Mesenchymal stem cell (in vitro differentiated cells and primary cell): ENCODE data around the gene RPP14.

Experiments used
- DNase-seq: peaks from one replicate; pipeline ENCODE4 v3.0.0-alpha.2; 2013
- H2AFZ ChIP-seq: one replicate; pipeline ENCODE4 v1.6.1; 2013; ENCODE audit warnings: low read depth, mild to moderate bottlenecking, control low read depth, inconsistent platforms, low read length, moderate library complexity
- H2AK5ac ChIP-seq: 2 replicates; pipeline ENCODE4 v1.6.1; 2013; ENCODE audit warnings: low read length, moderate library complexity, mild to moderate bottlenecking, inconsistent platforms; ENCODE audit not compliant: severe bottlenecking
- H2BK120ac ChIP-seq: one replicate; pipeline ENCODE4 v1.6.1; 2013; ENCODE audit warnings: low read depth, mild to moderate bottlenecking, inconsistent platforms, low read length, moderate library complexity
- H2BK12ac ChIP-seq, 2 experiments: one replicate each; pipeline ENCODE4 v1.6.1; 2013; ENCODE audit warnings: inconsistent platforms in 2 of 2, low read length in 2 of 2, mild to moderate bottlenecking in 2 of 2, moderate library complexity in 2 of 2, control low read depth in 1 of 2
- H2BK15ac ChIP-seq: one replicate; pipeline ENCODE4 v1.6.1; 2013; ENCODE audit warnings: mild to moderate bottlenecking, low read depth, inconsistent platforms; ENCODE audit not compliant: poor library complexity, severe bottlenecking
- H2BK5ac ChIP-seq: 2 replicates; pipeline ENCODE4 v1.6.1; 2013; ENCODE audit warnings: low read depth, mild to moderate bottlenecking, low read length, control low read depth, inconsistent platforms; ENCODE audit not compliant: poor library complexity, severe bottlenecking
- H3K14ac ChIP-seq, 2 experiments: one replicate each; pipeline ENCODE4 v1.6.1; 2013; ENCODE audit warnings: inconsistent platforms in 2 of 2, low read length in 2 of 2, control low read depth in 1 of 2, mild to moderate bottlenecking in 1 of 2, moderate library complexity in 1 of 2
- H3K18ac ChIP-seq, 2 experiments: one replicate each; pipeline ENCODE4 v1.6.1; 2013; ENCODE audit warnings: inconsistent platforms in 2 of 2, low read length in 2 of 2, control low read depth in 1 of 2, low read depth in 1 of 2, mild to moderate bottlenecking in 1 of 2
- H3K23ac ChIP-seq, 2 experiments: one replicate each; pipeline ENCODE4 v1.6.1; 2013; ENCODE audit warnings: inconsistent platforms in 2 of 2, low read length in 2 of 2, mild to moderate bottlenecking in 2 of 2, moderate library complexity in 2 of 2, control low read depth in 1 of 2
- H3K27ac ChIP-seq: 2 replicates; pipeline ENCODE4 v1.5.1; 2013; ENCODE audit warnings: mild to moderate bottlenecking, moderate library complexity, low read length, control low read depth, inconsistent platforms; ENCODE audit not compliant: poor library complexity, severe bottlenecking
- H3K27me3 ChIP-seq, 2 experiments: 2 replicates each; pipeline versions ENCODE4 v1.6.1 to v1.7.0; 2013; ENCODE audit warnings: low read length in 2 of 2, mild to moderate bottlenecking in 2 of 2, moderate library complexity in 2 of 2, control low read depth in 1 of 2, inconsistent platforms in 1 of 2; ENCODE audit not compliant: control insufficient read depth in 1 of 2, insufficient read depth in 1 of 2
- H3K36me3 ChIP-seq, 2 experiments: 2 replicates each; pipeline versions ENCODE4 v1.6.1 to v1.7.0; 2013; ENCODE audit warnings: low read length in 2 of 2, control low read depth in 1 of 2, inconsistent platforms in 1 of 2, low read depth in 1 of 2, mild to moderate bottlenecking in 1 of 2; ENCODE audit not compliant: insufficient read depth in 2 of 2, control insufficient read depth in 1 of 2
- H3K4ac ChIP-seq, 2 experiments: one replicate each; pipeline ENCODE4 v1.6.1; 2013; ENCODE audit warnings: inconsistent platforms in 2 of 2, low read length in 2 of 2, mild to moderate bottlenecking in 2 of 2, moderate library complexity in 2 of 2, control low read depth in 1 of 2, low read depth in 1 of 2
- H3K4me1 ChIP-seq: 2 replicates; pipeline ENCODE4 v1.6.1; 2013; ENCODE audit warnings: low read depth, low read length, control low read depth; ENCODE audit not compliant: control insufficient read depth, insufficient read depth
- H3K4me2 ChIP-seq: 2 replicates; pipeline ENCODE4 v1.6.1; 2013; ENCODE audit warnings: low read length, mild to moderate bottlenecking, inconsistent platforms; ENCODE audit not compliant: poor library complexity, severe bottlenecking
- H3K4me3 ChIP-seq, 2 experiments: 2 replicates each; pipeline versions ENCODE4 v1.5.1 to v1.7.0; 2013; ENCODE audit warnings: low read length in 2 of 2, mild to moderate bottlenecking in 2 of 2, control low read depth in 1 of 2, low read depth in 1 of 2; ENCODE audit not compliant: insufficient read depth in 1 of 2
- H3K79me1 ChIP-seq: replicated peaks from 2 replicates; pipeline ENCODE4 v1.6.1; 2013; ENCODE audit warnings: mild to moderate bottlenecking, control low read depth, low read length, inconsistent platforms; ENCODE audit not compliant: poor library complexity, severe bottlenecking
- H3K9ac ChIP-seq: 2 replicates; pipeline ENCODE4 v1.7.0; 2013; ENCODE audit warnings: mild to moderate bottlenecking, low read length, moderate library complexity
- H3K9me3 ChIP-seq: 2 replicates; pipeline ENCODE4 v1.7.0; 2013; ENCODE audit warnings: mild to moderate bottlenecking, low read length; ENCODE audit not compliant: control insufficient read depth
- H4K8ac ChIP-seq: one replicate; pipeline ENCODE4 v1.6.1; 2013; ENCODE audit warnings: inconsistent platforms, mild to moderate bottlenecking, low read length, moderate library complexity
- H4K91ac ChIP-seq: one replicate; pipeline ENCODE4 v1.6.1; 2013; ENCODE audit warnings: mild to moderate bottlenecking, low read length, inconsistent platforms
- WGBS: methylation state at CpG from one replicate; pipeline ENCODE4 v1.1.7; 2013; ENCODE audit warnings: mixed read lengths; 5-methylcytosine and 5-hydroxymethylcytosine counted together

Gene RPP14

GRCh38 chr3:58307639-58308215 is 1.7 kb downstream of the RPP14 start:
- Histone ChIP-seq H3K4me1 (peaks cover 7% of the 10 kb centered on the region), H2BK120ac (no peak overlapping the region), H3K9ac (peak overlapping the region; percentile 99), H4K8ac (no peak overlapping the region), H3K14ac (no peak overlapping the region), H3K23ac (no peak overlapping the region), H2AK5ac (no peak overlapping the region), H3K4me2 (peak overlapping the region; percentile 79), H3K36me3 (peaks cover 22 to 37% of the 10 kb centered on the region in 2 experiments), H3K9me3 (no peaks in the 10 kb centered on the region), H3K4me3 (peak overlapping the region in 1 of 2 experiments; percentile 85), H3K18ac (no peak overlapping the region), H2BK12ac (no peak overlapping the region), H3K27ac (no peak overlapping the region), H4K91ac (no peak overlapping the region), H2AFZ (no peak overlapping the region), H3K27me3 (peaks cover 0 to 3% of the 10 kb centered on the region in 2 experiments), H3K4ac (no peak overlapping the region), H2BK15ac (no peak overlapping the region), H2BK5ac (no peak overlapping the region), H3K79me1 (peaks cover 15% of the 10 kb centered on the region)
- 84% methylated on average over 9 of the region's 10 CpGs for WGBS
- DNase-seq: peak; percentile 75

GRCh38 chr3:58308728-58309127 is 2.7 kb downstream of the RPP14 start:
- no peak overlapping the region for H2BK12ac ChIP-seq
- no peak overlapping the region for H3K23ac ChIP-seq
- H4K8ac ChIP-seq: no peak overlapping the region
- H3K4me1 ChIP-seq: peaks cover 7% of the 10 kb centered on the region
- no peak overlapping the region for H2BK15ac ChIP-seq
- H3K4ac ChIP-seq: no peak overlapping the region
- H2AFZ ChIP-seq: no peak overlapping the region
- H3K36me3 ChIP-seq: peaks cover 30 to 47% of the 10 kb centered on the region in 2 experiments
- H3K4me2 ChIP-seq: no peak overlapping the region
- H3K9me3 ChIP-seq: no peaks in the 10 kb centered on the region
- H3K14ac ChIP-seq: no peak overlapping the region
- H3K27me3 ChIP-seq: no peaks in the 10 kb centered on the region
- H3K4me3 ChIP-seq: peak overlapping the region in 1 of 2 experiments; percentile 85
- no peak overlapping the region for H3K27ac ChIP-seq
- H3K79me1 ChIP-seq: peaks cover 19% of the 10 kb centered on the region
- H4K91ac ChIP-seq: no peak overlapping the region
- no peak overlapping the region for H3K18ac ChIP-seq
- H3K9ac ChIP-seq: peak overlapping the region; percentile 99
- 93% methylated on average over 1 of the region's 1 CpG for WGBS
- no peak overlapping the region for H2AK5ac ChIP-seq
- no peak overlapping the region for H2BK120ac ChIP-seq
- no peak overlapping the region for H2BK5ac ChIP-seq
- DNase-seq: peak; percentile 24

- Histone ChIP-seq H3K4me3 (no peak overlapping the region), H3K9me3 (peaks cover 5% of the 10 kb centered on the region), H4K91ac (no peak overlapping the region), H3K27ac (no peak overlapping the region), H3K36me3 (peaks cover 31 to 68% of the 10 kb centered on the region in 2 experiments), H2BK120ac (no peak overlapping the region), H3K4me1 (no peaks in the 10 kb centered on the region), H3K23ac (no peak overlapping the region), H2AK5ac (no peak overlapping the region), H3K18ac (no peak overlapping the region), H4K8ac (no peak overlapping the region), H2AFZ (no peak overlapping the region), H3K4ac (no peak overlapping the region), H3K14ac (no peak overlapping the region), H2BK5ac (no peak overlapping the region), H2BK15ac (no peak overlapping the region), H3K4me2 (no peak overlapping the region), H2BK12ac (no peak overlapping the region), H3K79me1 (peaks cover 23% of the 10 kb centered on the region), H3K9ac (no peak overlapping the region), H3K27me3 (no peaks in the 10 kb centered on the region)
- DNase-seq: no peak
- 100% methylated on average over 2 of the region's 2 CpGs for WGBS
Measured at GRCh38 chr3:58317811-58318210, 11.8 kb downstream of the RPP14 start.

- no peak overlapping the region for H2BK120ac ChIP-seq
- no peak overlapping the region for H2AFZ ChIP-seq
- no peak overlapping the region for H3K9ac ChIP-seq
- no peak overlapping the region for H3K14ac ChIP-seq
- no peak overlapping the region for H2BK15ac ChIP-seq
- peaks cover 14 to 32% of the 10 kb centered on the region in 2 experiments for H3K36me3 ChIP-seq
- H4K91ac ChIP-seq: no peak overlapping the region
- no peak overlapping the region for H2BK5ac ChIP-seq
- no peak overlapping the region for H3K18ac ChIP-seq
- H3K4ac ChIP-seq: no peak overlapping the region
- H3K27me3 ChIP-seq: no peaks in the 10 kb centered on the region
- no peak overlapping the region for H3K23ac ChIP-seq
- H2AK5ac ChIP-seq: no peak overlapping the region
- H3K4me3 ChIP-seq: no peak overlapping the region
- H2BK12ac ChIP-seq: no peak overlapping the region
- no peak for DNase-seq
- H3K4me1 ChIP-seq: peaks cover 7% of the 10 kb centered on the region
- H3K27ac ChIP-seq: no peak overlapping the region
- H3K79me1 ChIP-seq: peaks cover 11% of the 10 kb centered on the region
- 96% methylated on average over 7 of the region's 7 CpGs for WGBS
- H3K9me3 ChIP-seq: no peaks in the 10 kb centered on the region
- H3K4me2 ChIP-seq: no peak overlapping the region
- no peak overlapping the region for H4K8ac ChIP-seq
Measured at GRCh38 chr3:58321791-58322190, 15.7 kb downstream of the RPP14 start.
